HG03066 (cell line): ENCODE data around the gene SPDYE3.
"Not testable (repeated sequence)": the region's sequence is repeated elsewhere in the genome, so short reads cannot be mapped to it uniquely, and the experiment has no call there.

Source experiments
- ATAC-seq: cut with Tn5 transposase; IDR thresholded peaks from one replicate; pipeline ENCODE4 v1.9.1; 2021; ENCODE audit warnings: low read depth; ENCODE audit not compliant: unreplicated experiment

SPDYE3 gene

DNA sequence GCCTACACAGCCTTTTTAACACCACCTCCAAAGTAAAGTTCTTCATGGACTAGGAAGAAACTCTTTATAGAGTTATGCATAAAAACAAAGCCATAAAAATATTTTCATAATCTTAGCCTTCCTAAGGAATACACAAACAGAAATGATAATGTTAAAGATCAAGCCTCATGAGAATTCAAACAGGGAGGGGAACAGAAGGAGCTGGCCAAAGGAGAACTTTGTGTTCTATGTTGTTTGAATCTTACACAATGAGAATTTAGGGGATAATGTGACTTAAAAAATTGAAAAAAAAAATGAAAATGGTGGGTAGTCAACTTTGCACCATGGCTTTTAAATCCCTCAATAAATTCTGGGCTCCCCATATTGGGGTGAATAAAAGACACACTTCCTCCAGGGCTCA lies 41.3 kb downstream of the SPDYE3 start:
- ATAC-seq: no peak

DNA sequence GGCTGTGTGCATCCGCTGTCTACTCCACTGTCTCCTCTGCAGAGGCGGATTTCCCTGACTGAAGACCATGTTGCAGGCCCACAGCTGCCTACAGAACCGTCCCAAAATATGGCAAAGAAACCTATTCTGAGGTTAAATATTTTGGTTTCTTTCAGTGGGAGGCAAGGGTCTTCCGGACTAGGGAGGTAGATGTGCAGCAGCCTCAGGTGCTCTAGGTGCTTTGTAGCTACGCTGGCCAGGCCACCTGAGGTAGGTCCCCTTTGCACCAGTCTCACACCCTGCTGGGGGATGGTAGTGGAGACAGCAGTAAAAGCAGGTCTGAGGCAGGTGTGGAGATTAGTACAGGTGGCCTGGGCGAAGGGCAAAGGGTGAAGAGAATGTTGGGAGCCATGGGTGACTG lies 42.3 kb downstream of the SPDYE3 start:
- ATAC-seq: no peak

DNA sequence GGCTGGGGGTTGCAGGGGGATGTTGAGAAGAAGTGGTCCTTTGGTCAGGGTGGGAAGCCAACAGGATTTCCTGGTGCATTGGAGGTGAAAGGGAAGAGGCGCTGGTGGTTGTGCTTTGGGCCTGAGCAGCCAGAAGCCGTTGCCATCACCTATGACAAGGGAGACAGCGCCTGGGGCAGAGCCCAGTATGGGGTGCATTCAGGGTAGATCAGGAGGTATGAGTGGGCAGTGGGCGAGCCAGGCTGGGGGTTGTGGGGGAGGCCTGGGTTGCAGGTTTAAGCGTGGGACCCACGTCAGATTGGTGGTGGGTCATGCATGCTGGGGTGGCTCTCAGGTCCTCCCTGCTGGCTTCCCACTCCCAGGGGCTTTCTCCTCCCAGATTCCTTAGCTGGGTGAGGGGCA lies 44.2 kb downstream of the SPDYE3 start:
- no peak for ATAC-seq

DNA sequence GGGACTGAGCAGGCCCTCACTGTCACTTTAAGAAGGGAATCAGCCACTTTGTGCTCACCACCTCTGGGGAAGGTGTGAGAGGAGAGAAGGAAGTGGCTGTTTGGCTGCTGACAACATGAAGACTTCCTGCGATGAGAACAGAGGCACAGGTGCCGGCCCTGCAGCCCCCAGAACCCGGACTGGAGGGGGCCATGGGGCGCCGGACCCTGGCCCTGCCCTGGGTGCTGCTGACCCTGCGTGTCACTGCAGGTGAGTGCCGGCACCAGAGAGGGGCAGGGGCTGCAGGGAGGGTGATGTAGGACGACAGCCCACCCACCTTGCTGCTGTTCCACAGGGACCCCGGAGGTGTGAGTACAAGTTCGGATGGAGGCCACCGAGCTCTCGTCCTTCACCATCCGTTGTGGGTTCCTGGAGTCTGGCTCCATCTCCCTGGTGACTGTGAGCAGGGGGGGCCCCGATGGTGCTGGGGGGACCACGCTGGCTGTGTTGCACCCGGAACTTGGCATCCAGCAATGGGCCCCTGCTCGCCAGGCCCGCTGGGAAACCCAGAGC lies 44.8 kb downstream of the SPDYE3 start:
- not testable (repeated sequence) for ATAC-seq

DNA sequence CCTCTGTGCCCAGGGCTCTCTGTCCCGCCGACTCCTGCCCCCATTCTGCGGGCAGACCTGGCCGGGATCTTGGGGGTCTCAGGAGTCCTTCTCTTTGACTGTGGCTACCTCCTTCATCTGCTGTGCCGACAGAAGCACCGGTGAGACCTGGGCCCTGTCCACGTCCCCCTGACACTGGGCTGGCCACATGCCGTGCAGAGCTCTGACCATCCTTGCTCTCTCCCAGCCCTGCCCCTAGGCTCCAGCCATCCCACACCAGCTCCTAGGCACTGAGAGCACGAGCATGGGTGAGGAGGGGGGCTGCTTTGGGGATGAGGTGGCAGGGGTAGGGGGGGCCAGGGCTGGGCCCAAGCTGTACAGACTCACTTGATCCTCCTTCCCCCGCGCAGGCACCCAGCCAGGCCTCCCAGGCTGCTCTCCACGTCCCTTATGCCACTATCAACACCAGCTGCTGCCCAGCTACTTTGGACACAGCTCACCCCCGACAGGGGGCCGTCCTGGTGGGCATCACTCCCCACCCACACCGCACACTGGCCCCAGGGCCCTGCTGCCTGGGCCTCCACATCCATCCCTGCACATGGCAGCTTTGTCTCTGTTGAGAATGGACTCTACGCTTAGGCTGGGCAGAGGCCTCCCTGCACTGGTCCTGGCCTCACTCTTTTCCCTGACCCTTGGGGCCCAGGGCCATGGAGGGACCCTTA lies 45.6 kb downstream of the SPDYE3 start:
- no peak for ATAC-seq

DNA sequence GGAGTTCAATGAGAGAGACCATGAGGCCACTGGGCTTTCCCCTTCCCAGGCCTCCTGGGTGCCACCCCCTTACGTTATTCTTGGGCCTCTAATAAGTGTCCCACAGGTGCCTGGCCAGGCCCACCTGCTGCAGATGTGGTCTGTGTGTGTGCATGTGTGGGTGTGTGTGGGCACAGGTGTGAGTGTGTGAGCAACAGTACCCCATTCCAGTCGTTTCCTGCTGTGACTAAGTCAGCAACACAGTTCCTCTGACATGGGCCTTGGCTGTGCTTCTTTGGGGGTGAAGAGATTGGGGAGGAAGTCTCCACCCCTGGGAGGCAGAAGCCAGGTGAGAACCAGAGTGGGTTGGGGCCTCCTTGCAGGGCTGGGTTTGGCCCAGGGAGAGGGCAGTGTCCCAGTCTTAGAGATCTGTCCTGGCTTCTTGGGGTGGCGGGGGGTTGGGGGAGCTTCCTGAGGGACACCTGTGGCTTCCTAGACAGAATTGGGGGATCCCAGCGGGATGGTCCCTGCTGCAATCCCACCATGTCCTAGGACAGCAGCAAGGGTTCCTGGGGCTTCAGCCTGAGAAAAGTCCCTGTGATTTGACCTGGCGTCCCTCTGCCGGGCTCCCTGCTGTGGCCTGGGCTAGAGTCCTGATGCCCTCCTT lies 46.3 kb downstream of the SPDYE3 start:
- no peak for ATAC-seq

DNA sequence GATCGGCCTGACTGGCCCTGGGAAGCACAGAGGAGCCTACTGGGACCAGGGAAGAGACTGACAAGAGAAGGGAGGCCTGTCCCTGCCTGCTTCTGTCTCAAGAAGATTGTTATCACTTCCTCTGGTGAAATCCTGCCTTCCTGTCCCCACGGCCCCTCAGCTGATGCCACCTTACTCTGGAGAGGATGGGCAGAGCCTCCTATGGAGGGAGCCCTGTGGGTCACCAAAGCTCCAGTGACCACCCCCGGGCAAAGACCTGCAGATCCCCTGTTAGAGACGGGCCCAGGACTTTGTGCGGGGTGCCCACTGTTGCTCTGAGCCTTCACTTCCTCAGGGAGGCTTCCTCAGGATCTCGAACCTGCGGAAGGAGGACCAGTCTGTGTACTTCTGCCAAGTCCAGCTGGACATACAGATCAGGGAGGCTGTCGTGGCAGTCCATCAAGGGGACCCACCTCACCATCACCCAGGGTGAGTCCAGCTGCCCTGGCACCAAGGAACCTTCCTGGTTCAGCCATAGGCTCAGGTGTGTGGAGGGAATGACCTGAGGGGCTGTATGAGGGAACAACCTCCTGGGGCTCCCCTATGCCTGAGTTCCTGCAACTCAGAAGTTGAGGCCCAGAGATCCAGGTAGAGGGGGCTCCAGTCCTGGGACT lies 49.0 kb downstream of the SPDYE3 start:
- no peak for ATAC-seq

DNA sequence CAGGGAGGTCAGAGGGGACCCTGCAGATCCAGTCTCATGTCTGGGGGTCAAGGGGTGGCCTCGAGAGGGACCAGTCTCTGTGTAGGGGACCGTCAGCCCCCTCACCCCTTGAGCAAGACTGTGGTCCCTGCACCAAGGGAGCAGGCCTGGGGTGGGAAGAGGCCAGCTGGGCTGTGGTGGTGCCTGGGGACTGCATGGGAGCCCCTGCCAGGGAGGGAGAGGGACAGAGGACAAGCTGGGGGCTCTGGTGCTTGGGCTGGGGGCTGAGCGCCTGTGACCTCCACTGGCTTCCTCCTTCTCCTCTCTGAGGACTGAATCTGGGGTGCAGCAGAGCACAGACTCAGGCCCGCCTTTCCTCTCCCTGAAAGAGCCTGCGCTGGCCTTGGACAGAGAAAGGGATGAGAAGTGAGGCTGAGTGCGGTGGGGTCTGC lies 49.6 kb downstream of the SPDYE3 start:
- no peak for ATAC-seq

DNA sequence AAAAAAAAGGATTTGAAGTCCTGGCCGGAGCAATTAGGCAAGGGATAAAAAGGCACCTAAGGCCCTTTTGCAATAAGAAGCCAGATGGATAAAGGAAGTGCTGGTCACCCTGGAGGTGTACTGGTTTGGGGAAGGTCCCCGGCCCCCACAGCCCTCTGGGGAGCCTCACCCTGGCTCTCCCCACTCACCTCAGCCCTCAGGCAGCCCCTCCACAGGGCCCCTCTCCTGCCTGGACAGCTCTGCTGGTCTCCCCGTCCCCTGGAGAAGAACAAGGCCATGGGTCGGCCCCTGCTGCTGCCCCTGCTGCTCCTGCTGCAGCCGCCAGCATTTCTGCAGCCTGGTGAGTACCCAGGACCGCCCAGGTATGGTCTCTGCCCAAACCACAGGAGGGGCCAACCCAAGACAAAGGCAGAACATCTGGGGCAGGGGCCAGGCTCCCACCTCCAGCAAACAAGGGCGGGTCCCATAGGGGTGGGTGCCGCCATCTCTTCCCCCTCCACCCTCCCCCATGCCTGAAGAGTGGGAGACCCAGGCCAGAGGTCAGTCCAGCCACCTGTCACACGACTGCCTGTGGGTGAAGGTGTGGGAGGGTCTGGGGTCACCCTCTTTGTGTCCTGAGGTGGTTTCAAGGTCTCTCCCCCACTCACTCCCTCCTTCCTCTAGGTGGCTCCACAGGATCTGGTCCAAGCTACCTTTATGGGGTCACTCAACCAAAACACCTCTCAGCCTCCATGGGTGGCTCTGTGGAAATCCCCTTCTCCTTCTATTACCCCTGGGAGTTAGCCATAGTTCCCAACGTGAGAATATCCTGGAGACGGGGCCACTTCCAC lies 50.7 kb downstream of the SPDYE3 start, which contains the start of gene PILRB:
TSS of gene PILRB (plus strand) at position 91 of the 830 bp plus-strand sequence. CDS start at position 277, 186 bp downstream.
- ATAC-seq: no peak

DNA sequence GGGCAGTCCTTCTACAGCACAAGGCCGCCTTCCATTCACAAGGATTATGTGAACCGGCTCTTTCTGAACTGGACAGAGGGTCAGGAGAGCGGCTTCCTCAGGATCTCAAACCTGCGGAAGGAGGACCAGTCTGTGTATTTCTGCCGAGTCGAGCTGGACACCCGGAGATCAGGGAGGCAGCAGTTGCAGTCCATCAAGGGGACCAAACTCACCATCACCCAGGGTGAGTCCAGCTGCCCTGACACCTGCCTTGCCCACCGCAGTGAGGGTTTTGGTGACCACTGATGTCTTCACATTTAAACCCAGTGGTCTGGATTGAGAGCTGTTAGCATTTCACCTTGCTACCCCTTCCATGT lies 51.3 kb downstream of the SPDYE3 start:
- no peak for ATAC-seq

DNA sequence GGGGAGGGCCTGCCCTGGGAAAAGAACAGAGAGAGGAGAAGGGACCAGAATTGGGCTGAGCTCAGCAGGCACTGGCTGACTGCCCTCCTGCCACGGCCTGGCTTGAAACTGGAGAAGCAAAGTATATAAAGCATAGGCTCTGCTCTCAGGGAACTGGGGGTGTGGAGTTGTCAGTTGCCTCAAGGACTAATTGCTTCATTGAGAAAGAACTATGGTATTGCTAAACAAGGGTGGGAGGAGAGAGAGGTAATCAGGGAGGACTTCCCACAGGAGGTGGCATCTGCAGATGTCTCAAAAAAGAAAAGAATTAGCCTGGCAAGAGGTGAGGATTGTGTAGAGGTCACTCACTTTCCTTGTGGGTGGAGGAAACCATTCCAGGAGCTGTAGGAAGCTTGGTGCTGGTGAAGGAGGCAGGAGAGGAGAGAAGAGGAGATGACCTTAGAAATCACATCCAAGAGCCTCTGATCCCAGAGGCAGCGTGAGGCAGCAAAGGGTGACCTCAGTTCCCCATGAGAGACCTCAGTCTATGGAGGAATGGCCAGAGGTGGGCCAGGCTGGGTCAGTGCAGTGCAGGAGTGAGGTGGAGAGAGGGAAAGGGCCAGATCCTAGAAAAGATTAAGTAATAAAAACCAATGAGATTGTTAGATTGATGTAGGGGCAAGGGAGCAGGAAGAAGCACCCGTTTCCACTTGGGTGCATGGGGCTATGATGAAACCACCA lies 52.8 kb downstream of the SPDYE3 start:
- ATAC-seq: no peak

DNA sequence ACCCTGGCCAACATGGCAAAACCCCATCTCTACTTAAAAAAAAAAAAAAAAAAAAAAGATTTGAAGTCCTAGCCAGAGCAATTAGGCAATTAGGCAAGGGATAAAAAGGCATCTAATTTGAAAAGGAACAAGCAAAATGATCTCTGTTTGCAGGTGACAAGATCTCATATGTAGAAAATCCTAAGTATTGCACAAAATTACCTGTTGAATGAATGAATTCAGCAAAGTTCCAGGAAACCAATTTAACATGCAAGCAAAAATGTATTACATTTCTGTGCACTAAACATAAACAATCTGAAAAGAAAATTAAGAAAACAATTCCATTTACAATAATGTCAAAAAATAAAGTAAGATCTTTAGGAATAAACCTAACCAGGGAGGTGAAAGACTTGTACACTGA lies 55.6 kb downstream of the SPDYE3 start:
- no peak for ATAC-seq

DNA sequence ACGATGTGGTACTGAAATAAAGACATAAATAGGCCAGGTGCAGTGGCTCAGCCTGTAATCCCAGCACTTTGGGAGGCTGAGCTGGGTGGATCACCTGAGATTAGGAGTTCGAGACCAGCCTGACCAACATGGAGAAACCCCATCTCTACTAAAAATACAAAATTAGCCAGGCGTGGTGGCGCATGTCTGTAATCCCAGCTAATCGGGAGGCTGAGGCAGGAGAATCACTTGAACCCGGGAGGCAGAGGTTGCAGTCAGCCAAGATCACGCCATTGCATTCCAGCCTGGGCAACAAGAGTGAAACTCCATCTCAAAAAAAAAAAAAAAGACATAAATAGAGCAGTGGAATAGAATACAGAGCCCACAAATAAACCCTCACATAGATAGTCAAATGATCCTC lies 56.3 kb downstream of the SPDYE3 start:
- not testable (repeated sequence) for ATAC-seq

DNA sequence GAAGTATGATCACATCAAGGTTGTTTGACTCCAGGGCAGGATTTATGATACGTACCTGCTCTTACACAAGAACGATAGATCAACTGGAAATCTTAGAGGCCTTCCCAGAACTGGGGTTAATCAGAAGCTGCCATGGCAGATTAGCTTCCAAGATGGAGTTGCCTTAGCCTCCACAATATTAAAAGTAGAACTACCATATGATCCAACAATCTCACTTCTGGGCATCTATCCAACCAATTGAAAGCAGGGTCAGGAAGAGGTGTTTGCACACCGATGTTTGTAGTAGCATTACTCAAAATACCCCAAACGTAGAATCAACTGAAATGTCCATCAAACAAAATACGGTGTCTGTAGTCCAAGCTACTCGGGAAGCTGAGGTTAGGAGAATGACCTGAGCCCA lies 57.0 kb downstream of the SPDYE3 start:
- no peak for ATAC-seq

DNA sequence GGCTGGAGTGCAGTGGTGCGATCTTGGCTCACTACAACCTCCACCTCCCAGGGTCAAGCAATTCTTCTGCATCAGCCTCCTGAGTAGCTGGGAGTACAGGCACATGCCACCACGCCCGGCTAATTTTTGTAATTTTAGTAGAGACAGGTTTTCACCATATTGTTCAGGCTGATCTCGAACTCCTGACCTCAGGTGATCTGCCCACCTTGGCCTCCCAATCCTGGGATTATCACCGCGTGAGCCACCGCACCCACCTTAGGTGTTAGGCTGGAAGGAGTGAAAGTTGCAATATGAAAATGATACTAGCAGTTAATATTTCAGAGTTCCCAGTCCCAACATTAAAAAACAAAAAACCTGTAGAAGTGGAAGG lies 58.5 kb downstream of the SPDYE3 start:
- not testable (repeated sequence) for ATAC-seq

DNA sequence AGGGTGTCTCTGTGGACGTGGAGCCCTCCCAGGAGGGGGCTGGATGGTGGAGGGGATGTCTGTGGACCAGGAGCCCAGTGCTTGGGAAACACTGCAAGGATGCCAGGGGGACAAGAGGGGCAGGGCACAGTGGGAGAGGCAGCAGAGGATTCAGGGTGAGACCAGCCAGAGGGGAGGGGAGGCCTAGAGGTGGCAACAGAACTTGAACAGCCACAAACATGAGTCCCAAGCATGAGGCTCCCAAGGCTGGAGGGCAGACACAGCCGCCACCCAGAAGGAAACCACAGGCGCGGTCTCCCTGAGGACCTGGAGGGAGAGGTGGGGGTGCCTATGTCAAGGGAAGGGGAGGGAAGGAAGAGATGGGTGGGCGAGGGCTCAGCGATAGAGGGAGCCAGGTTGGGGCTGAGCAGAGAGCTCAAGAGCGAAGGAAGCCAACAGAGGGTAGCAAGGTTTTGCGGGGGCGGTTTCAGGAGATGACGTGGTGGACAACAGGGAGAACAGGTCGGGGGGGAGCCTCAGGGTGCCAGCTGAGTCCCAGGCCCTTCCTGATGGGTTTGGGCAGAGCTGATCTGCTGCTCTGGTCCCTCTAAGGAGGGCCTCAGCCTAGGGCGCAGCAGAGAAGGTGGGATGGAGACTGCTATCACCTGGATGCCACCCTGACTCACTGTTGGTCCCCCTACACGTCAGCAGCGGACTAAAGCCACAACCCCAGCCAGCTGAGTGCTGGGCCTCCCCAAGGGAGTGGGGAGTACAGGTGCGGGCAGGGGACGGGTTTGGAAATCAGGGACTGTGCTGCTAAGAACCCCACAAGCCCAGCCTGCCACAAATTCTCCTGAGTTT lies 59.1 kb downstream of the SPDYE3 start:
- ATAC-seq: no peak

DNA sequence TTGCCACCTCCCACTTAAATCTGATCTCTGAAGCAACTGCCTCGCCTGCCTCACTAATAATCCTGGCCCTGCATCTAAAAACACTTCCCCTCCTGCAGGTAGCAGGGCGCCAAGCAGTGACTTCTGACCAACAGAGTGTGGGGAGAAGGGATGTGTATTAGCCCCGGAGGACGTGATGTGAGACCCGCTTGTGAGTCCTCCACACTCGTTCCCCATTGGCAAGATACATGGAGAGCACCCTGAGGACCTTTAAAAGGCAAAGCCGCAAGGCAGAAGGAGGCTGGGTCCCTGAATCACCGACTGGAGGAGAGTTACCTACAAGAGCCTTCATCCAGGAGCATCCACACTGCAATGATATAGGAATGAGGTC lies 59.7 kb downstream of the SPDYE3 start:
- no peak for ATAC-seq

DNA sequence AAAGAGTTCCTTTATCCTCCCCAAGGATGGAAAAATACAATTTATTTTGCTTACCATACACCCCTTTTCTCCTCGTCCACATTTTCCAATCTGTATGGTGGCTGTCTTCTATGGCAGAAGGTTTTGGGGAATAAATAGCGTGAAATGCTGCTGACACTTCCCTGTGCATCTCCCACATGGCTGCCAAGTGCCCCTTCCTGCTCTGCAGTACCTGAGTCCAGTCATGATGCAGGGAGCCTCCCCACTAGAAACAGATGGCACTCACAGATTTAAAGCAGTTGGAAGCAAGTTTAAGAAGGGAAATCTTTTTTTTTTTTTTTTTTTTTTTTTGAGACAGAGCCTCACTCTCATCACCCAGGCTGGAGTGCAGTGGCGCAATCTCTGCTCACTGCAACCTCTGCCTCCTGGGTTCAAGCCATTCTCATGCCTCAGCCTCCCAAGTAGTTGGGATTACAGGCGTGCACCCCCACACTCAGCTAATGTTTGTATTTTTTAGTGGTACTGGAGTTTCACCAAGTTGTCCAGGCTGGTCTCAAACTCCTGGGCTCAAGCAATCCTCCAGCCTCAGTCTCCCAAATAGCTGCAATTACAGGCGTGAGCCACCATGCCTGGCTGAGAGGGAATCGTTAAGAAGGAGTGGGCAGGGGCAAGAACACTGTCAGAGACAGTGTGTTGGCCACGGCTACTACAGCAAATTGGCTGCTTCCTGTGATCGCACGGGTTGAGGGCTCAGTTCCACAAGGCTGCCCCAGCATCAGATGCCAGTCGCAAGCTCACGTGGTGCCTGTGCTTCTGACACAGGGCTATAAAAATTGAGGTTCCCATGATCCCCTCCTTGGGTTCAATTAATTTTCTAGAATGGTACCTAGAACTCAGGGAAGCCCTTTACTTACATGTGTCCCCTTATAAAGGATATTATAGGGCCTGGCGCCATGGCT lies 60.4 kb downstream of the SPDYE3 start:
- ATAC-seq: no peak
